GM19468 (cell line): Measurements from ENCODE around the gene CHST12.
A peak's percentile ranks its signal among the peaks of the same experiment; 100 is the strongest.
"Not testable (repeated sequence)": the region's sequence is repeated elsewhere in the genome, so short reads cannot be mapped to it uniquely, and the experiment has no call there.

ENCODE experiments used
- ATAC-seq: cut with Tn5 transposase; IDR thresholded peaks from one replicate; pipeline ENCODE4 v1.9.1; 2021; ENCODE audit warnings: mild to moderate bottlenecking, moderate library complexity, moderate number of reproducible peaks; ENCODE audit not compliant: unreplicated experiment; ENCODE audit errors: extremely low read depth

Gene CHST12

DNA sequence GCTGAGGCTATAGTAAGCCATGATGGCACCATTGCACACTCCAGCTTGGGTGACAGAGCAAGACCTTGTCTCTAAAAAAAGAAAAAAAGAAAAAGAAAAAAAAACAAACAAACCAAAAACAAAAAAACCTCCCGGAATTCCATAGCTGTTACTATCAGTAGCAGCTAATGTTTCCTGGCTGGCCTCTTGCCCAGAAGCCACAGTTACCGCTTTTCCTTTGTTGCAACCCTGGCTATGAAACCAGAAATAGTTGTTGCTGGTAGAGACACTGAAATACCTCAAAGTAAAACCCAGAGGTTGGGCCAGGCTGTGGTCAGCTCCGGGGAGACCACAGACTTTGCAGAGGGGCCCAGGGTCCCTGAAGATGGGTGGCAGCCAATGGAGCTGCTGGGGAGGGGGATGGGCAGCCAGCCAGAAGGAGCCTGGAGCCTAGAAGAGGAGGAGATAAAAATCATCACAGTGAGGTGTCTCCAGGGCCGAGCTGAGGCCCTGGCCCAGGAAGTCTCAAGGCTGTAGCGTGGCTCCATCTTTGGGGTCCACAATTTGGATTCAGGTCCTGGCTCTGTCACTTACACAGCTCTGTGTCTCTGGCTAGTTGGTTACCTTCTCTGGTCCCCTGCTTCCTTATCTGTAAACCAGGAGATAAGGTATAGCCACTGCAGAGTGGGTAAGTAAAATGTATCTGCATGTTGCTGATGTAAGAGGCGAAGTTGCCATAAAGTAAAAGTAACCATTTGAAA, 3.4 kb upstream of the CHST12 start:
- ATAC-seq, result no peak

DNA sequence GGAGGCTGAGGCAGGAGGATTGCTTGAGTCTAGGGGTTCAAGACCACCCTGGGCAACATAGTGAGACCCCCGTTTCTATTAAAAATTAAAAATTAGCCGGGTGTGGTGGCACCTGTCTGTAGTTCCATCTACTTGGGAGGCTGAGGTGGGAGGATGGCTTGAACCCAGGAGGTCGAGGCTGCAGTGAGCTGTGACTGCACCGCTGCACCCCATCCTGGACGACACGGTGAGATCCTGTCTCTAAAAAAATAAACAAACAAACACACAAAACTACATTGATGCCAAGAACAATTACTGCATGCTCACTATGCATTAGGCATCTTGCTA, 761 bp upstream of the CHST12 start:
- no peak for ATAC-seq

DNA sequence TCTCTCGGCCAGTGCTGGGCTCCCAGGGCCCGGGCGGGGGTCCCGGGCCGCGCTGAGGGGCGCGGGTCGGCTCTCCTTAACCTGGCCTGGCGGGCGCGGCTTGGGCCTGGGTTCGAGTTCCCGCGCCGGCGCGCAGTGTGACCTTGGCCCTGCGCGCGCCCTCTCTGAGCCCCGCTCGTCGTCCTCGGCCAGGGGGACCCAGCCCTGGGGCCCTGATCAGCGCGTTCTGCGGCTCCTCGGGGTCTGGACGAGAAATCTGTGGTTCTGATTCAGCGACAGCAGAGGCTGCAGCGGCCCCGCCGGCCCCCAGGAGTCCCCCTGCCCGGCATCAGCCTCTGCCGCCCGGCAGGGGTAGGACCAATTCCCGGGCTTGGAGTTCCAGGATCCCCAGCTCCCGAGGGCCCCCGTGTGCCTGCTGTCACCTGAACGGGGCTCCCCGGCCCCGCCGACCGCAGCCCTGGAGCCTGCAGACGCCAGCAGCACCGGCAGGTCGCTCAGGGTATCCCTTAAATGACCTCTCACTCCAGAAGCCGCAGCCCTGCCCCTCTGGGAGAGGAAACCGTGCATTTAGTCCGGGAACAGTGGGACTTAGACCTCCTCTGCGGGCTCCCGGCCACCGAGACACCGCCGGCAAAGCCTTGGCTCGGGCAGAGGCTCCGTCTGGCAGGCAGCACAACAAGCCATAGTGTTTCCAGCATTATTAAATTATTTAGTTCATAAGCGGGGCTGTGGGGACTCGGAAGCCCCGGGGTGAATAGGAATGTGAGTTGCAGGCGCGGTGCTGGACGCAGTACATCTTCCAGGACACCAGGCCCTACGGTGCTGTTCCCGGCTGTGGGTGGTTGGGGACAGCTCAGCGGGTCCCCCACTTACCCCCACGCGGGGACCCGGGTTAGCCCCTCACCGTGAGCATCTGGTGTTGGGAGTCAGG, 572 bp downstream of the CHST12 start:
- ATAC-seq, result no peak

DNA sequence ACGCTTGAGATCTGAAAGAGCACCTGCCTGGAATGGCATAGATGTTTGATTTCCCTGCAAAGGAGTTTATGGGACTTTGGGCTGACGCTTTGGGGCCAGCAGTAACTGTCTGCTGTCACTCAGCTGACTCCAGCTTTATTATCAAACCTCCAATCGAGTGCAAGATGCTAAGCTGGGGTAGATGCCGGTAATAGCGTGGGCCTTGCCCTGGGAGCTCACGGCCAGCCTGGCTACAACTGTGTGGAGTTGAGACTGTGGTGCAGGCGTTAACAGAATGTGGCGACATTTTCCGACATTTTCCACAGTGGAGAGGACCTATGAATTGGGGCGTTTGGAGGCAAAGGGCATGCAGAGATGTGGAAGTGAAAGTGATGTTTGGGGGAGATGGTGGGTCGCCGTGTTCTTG, 1.3 kb downstream of the CHST12 start:
- no peak for ATAC-seq

DNA sequence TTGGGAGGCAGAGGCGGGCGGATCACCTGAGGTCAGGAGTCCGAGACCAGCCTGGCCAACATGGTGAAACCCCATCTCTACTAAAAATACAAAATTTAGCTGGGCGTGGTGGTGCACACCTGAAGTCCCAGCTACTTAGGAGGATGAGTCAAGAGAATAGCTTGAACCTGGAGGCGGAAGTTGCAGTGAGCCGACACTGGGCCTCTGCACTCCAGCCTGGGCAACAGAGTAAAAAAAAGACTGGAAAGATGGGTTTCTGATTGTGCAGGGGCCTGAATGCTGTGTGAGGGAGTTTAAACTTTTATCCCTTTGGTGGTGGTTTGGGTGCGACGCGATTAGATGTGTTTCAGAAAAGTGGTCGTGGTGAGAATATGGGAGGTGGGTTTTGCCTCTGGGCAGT, 1.8 kb downstream of the CHST12 start:
- no peak for ATAC-seq

DNA sequence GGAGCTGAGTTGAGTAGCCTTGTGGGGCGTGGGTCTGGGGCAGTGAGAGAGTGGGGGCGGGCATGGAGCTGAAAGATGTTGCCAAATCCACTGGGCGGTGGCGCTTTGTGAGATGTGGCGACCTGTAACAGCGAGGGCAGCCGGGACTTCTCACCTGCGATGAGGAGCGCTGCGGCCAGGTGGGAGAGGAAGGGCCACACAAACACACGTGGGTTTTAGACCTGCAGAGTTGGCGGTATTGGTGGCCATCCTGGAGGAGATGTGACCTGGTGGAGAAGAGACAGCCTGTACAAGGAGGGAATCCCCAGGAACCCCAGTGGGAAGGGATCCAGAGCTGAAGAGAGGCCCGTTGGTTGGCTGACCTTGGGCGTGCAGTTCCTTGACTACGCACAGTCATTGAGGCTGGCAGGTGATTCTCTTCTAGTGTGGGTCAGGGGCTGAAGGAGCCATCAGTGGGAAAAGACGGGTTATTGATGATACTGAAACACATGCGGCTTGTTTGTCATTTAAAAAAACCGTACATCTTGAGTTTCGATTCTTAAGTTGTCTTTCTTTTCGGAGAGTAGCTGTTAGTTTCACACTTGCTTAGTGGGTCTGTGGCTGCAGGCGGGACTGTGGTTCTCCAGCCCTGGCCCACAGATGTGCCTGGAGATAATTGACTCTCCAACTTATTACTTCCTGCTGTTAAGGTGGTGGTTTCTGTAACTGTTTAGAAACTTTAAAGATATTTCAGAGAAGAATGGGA, 2.4 kb downstream of the CHST12 start:
- peak; percentile 21 for ATAC-seq

DNA sequence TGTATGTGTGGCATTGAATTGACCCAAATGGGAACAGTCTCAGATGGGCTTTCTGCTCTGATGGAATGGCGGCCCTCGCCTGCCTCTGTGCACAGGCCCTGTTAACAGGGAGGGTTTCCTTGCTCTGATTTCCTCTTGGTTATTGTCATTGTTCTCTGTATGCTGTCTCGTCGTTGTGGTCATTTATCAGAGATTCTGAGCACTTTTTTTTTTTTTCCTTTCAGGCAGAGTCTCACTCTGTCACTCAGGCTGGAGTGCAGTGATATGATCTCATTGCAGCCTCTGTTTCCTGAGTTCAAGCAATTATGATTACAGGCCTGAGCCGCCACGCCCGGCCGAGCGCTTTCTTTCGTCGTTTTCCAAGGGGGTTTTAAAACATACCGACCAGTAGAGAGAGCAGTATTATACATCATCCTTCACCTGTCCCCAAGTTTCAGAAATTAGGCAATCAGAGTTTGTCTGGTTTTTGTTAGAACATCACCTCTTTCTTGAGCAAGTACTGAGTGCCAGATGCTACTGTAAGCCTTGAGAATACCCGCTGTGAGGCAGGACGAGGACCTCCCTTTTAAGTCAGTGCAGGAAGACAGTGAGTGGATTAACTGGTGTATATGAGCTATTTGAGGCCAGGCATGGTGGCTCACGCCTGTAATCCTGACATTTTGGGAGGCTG, 6.5 kb downstream of the CHST12 start:
- no peak for ATAC-seq

DNA sequence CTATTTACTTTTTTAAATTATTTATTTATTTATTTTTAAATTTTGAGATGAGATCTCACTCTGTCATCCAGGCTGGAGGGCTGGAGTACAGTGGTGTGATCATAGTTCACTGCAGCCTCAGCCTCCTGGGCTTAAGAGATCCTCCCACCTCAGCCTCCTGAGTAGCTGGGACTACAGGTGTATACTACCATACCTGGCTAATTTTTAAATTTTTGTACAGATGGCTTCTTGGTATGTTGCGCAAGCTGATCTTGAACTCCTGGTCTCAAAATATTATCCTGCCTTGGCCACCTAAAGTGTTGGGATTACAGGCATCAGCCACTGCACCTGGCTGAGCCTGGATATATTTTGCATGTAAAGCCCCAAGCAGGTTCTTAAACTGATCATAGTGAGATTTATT, 7.6 kb downstream of the CHST12 start:
- ATAC-seq, result no peak

DNA sequence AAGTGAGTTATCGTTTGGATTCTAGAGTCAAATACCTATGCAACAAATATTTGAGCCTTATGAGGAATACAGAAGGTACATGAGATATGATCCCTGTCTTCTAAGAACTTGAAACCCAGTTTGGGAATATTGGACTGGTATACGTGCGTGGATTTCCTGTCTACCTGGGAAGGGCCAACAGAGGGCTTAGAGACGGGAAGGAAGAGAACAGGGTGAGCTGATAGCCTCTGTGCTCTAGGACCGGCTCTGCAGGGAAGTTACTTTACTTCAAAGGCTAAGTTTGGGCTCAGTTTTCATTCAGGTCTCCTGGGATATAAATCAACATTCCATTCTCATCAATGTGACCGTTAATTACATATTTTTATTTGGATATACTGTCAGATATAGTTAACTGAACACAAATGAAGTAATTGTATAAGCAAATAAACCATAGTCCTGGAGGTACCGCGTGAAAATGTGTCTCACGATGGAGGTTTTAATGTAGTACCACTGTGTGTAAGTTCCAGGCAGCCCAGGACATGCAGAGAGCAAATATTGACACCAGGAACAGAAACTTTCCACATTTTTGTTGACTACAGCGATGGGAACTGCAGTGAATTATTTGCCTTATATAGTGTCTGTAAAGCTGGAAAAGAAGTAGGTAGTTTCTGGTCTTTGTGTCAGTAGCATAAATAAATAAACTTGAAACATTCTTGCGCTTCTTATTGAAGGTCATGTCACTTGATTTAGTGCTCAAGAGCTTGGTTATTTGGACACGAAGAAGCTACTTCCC, 8.6 kb downstream of the CHST12 start:
- no peak for ATAC-seq

DNA sequence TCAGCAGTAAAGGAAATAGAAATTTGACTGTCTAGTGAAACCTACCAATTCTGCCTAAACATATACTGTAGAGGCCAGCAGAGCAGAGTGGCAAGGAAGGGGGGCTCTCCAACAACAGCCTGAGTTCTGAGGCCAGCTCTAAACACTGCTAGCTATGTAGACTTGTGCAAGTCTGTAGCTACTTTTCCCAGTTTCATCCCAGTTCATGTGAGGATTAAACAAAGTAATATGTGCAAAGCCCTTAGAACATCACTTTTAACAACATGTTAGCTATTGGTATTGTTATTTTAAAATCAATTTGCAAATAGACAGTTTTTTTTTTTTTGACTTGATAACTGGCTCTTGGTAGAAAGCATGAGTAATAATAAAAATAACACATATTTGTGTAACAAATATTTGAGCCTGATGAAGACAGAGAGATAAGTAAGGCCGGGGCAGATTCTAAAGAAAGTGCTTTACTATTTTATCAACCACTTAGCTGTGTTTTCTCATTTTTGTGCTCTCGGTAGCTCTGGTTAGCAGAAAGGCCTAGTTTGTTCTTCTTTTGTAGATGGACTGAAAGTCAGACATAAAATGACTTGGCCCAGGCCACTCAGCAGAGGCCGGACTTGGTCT, 9.3 kb downstream of the CHST12 start:
- no peak for ATAC-seq

DNA sequence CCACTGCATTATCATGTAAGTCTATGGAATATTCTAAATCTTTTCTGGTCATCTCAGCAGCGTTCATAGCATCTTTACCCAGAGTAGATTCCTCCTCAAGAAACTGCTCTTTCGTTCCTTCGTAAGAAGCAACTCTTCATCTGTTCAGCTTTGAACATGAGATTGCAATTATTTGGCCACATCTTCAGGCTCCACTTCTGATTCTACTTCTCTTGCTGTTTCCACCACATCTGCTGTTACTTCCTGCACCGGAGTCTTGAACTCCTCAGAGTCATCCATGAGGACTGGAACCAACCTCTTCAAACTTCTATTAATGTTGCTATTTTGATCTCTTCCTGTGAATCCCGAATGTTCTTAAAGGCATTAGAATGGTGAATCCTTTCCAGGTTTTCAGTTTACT, 12.7 kb downstream of the CHST12 start:
- ATAC-seq, result no peak

DNA sequence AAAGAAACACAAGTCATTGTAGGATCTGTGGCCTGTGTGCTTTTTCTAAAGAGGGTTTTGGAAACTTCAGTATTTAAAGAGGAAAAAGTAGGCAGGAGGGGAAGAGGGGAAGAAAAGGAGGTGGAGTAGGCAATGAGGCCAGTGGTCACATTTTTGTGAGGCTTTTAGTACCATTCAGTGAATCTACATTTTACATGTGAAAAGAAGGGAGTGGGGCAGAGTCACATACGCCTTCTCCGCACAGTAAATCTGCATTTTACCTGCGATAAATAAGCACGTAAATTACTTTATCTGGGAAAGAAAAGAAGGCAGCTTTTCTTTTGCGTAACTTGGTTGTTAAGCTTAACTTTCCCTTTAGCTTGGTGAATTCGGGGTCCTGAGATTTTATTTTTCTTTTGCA, 13.2 kb downstream of the CHST12 start:
- no peak for ATAC-seq

DNA sequence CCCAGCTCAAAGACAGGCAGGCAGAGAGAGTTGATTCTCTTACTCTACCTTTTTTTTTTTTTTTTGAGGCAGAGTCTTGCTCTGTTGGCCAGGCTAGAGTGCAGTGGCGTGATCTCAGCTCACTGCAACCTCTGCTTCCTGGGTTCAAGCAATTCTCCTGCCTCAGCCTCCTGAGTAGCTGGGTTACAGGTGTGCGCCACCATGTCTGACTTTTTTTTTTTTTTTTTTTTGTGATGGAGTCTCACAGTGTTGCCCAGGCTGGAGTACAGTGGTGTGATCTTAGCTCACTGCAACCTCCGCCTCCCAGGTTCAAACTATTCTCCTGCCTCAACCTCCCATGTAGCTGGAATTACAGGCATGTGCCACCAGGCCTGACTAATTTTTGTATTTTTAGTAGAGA, 13.8 kb downstream of the CHST12 start:
- not testable (repeated sequence) for ATAC-seq

DNA sequence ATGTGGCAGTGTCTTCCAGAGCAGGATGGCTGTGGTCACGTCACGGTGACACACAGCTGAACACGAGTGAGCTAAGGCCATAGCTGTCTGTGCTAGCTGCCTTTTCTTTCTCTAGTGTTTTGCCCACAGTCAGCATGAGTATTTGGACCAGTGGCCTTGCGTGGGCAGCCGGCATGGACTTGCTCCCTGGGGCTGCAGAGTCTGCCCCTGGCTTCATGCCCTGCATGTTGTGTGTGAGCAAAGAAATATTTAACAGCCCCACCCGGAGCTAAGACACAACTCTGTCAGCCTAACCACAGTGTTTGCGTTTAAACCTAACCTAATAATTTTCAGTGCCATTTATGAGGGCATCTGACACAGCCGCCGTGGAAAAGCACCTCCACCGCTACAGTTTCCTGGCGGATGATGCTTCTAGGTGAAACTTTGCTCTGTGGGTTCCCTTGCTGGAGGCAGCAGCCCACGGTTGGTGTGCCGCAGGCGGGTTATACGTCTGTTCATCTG, 14.6 kb downstream of the CHST12 start:
- no peak for ATAC-seq

DNA sequence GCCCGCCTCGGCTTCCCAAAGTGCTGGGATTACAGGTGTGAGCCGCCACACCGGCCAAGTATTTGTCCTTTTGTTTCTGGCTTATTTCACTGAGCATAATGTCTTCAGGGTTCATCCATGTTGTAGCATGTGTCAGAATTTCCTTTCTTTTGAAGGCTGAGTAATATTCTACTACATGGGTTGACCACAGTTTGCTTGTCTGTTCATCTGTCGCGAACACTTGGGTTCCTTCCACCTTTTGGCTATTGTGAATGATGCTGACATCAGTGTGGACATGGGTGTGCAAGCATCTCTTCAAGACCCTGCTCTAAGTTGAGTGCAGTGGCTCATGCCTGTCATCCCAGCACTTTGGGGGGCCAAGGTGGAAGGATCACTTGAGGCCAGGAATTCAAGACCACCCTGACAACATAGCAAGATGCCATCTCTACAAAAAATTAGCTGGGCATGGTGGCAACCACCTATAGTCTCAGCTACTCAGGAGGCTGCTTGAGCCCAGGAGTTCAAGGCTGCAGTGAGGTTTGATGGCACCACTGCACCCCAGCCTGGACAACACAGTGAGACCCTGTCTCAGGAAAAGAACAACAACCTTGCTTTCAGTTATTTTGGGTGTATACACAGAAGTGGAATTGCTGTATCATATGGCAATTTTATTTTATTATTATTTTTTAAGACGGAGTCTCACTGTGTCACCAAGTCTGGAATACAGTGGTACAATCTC, 17.0 kb downstream of the CHST12 start:
- no peak for ATAC-seq

DNA sequence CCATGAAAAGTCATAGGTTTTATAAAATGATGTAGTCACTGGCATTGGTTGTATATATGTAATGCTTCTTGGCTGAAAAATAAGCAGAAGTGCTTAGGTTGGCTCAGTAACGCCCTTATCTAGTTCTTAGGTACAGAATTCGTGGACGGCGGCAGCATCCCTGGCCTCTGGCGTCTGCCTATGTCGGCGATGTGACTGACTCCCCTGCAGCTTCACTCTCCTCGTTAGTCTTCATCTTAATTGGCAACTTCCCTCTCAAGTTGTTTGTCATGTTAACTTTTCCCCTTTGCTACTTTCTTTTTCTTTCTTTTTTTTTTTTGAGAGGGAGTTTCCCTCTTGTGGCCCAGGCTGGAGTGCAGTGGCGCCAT, 18.5 kb downstream of the CHST12 start:
- ATAC-seq, result no peak

DNA sequence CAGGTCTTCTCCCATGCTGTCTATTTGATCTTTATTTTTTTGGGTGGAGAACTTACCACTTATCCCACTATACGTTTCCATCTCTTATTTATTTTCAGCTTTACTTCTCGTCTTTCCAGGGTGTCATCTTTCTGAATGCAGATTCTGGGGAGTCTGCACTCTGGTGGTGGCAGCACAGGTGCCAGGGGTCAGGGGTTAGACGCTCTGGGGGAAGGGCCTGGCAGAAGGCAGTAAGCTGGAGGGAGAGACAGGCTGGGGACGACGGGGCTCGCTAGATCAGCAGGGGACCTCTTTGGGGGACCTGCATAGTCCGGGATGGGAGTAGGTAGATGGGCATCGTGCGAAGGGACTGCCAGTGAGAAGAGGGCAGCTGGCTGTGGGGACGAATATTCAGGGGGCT, 22.3 kb downstream of the CHST12 start:
- no peak for ATAC-seq

DNA sequence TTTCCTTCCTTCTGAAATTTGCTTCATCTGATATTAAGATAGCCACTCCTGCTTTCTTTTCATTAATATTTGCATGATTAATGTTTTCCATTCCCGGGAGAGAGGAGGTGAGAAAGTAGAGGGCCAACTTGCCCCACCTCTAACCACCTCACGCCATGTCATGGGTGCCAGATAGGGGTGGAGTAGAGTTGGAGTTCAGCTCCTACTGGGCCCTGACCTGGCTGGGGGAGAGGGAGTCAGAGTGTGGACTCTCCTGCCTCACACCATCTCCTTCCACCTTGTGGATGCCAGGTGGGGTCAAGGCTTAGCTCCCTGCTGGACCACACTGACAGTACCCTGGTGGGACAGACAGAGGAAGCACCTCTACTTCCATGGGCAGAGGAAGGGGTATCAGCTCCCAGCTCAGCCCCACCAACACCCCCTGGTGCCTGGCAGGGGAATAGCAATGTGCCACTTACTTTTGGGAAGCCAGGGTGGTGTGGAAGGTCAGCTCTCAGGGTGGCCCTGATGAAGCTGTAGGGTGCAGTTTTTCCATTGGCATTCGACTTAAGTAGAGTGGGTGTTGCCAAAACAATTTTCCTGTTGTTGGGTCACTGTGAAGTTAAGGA, 28.0 kb downstream of the CHST12 start:
- no peak for ATAC-seq
